Fibroblast of lung (primary cell): ENCODE results near the gene VPS11.

ENCODE experiments used
- CTCF ChIP-seq, 2 donors: IDR thresholded peaks in 1 of 2; conservative IDR thresholded peaks in 1 of 2; 1 replicate in 1 of 2; 2 replicates in 1 of 2; pipeline ENCODE4 v1.5.1; 2011 to 2012; ENCODE audit warnings: low read length in 2 of 2, control low read depth in 1 of 2, inconsistent platforms in 1 of 2, low read depth in 1 of 2, mild to moderate bottlenecking in 1 of 2
- EZH2 ChIP-seq: IDR thresholded peaks from 2 replicates; pipeline ENCODE4 v1.5.1; 2012; ENCODE audit warnings: low read length, control low read depth, mild to moderate bottlenecking; ENCODE audit errors: missing control alignments

GRCh38 chr11:119055901-119056300 lies 11.7 kb upstream of the VPS11 start:
- TF ChIP-seq CTCF (conservative IDR thresholded peaks at IDR 0.05 in 1 of 2, IDR thresholded peaks at IDR 0.05 in 1 of 2; ENCODE audit: low read depth in 1 of 2, low read length in 2 of 2) (no peak), EZH2 (no peak)
